ENCODE results near the gene B3GNT3.
"Not testable (repeated sequence)": the region's sequence is repeated elsewhere in the genome, so short reads cannot be mapped to it uniquely, and the experiment has no call there.

The B3GNT3 gene

GRCh38 chr19:17796838-17797423, 2.0 kb downstream of the B3GNT3 start:
- DNase-seq (ENCODE audit: low read depth in 2 of 2): no peak

GRCh38 chr19:17797424-17798201, 2.7 kb downstream of the B3GNT3 start:
- DNase-seq (ENCODE audit: low read depth in 2 of 2): peak; percentile 41 to 60

- DNase-seq (ENCODE audit: low read depth in 2 of 2): not testable (repeated sequence)
These were observed 3.7 kb downstream of the B3GNT3 start for GRCh38 chr19:17798599-17798998.

GRCh38 chr19:17802137-17802858, 7.4 kb downstream of the B3GNT3 start:
- DNase-seq (ENCODE audit: low read depth in 2 of 2): no peak

GRCh38 chr19:17803264-17803896, 8.4 kb downstream of the B3GNT3 start:
- DNase-seq (ENCODE audit: low read depth in 2 of 2): no peak

GRCh38 chr19:17805427-17805826, 10.5 kb downstream of the B3GNT3 start:
- no peak for DNase-seq (ENCODE audit: low read depth in 2 of 2)

GRCh38 chr19:17806945-17807344, 12.0 kb downstream of the B3GNT3 start:
- no peak for DNase-seq (ENCODE audit: low read depth in 2 of 2)

- DNase-seq (ENCODE audit: low read depth in 2 of 2): no peak
These were observed 12.9 kb downstream of the B3GNT3 start for GRCh38 chr19:17807731-17808316.

GRCh38 chr19:17811103-17811502, 16.2 kb downstream of the B3GNT3 start:
- DNase-seq (ENCODE audit: low read depth in 2 of 2): no peak

GRCh38 chr19:17811681-17812080, 16.7 kb downstream of the B3GNT3 start:
- DNase-seq (ENCODE audit: low read depth in 2 of 2): no peak

- no peak for DNase-seq (ENCODE audit: low read depth in 2 of 2)
These were observed 17.2 kb downstream of the B3GNT3 start for GRCh38 chr19:17812099-17812498.

- no peak for DNase-seq (ENCODE audit: low read depth in 2 of 2)
These were observed 22.9 kb downstream of the B3GNT3 start for GRCh38 chr19:17817668-17818363.

GRCh38 chr19:17821190-17821589, 26.3 kb downstream of the B3GNT3 start, which contains the start of gene INSL3:
Gene INSL3, minus strand, starts transcription at chr19:17821519. Its CDS starts 13 bp downstream, at chr19:17821506.
- DNase-seq (ENCODE audit: low read depth in 2 of 2): no peak

- DNase-seq (ENCODE audit: low read depth in 2 of 2): no peak
These were observed 29.4 kb downstream of the B3GNT3 start for GRCh38 chr19:17824339-17824738.

- no peak for DNase-seq (ENCODE audit: low read depth in 2 of 2)
These were observed 31.6 kb downstream of the B3GNT3 start for GRCh38 chr19:17826508-17827056.

- no peak for DNase-seq (ENCODE audit: low read depth in 2 of 2)
These were observed 35.1 kb downstream of the B3GNT3 start for GRCh38 chr19:17829855-17830566.

- peak; percentile 48 to 76 for DNase-seq (ENCODE audit: low read depth in 2 of 2)
These were observed 35.9 kb downstream of the B3GNT3 start for GRCh38 chr19:17830567-17831418.

GRCh38 chr19:17831419-17831888, 36.5 kb downstream of the B3GNT3 start:
- no peak for DNase-seq (ENCODE audit: low read depth in 2 of 2)
